ENCODE results near the gene CERS2.

GRCh38 chr1:150976879-150977694 lies 2.5 kb upstream of the CERS2 start:
- no peak for TF ChIP-seq CTCF (IDR thresholded peaks at IDR 0.05)
- TF ChIP-seq POLR2A (IDR thresholded peaks at IDR 0.05) = no peak
- peak in 2 of 3 donors; percentile 44 to 53 for TF ChIP-seq POLR2AphosphoS5 (IDR thresholded peaks at IDR 0.05)
